NCI-H187 treated with DMSO at 0.1 percent for 48 hours (cell line): ENCODE measurements around the gene MALRD1.

ENCODE experiments used
- DNase-seq: peaks from one replicate; lab custom pipeline; 2025; lab: John Stamatoyannopoulos, UW

Gene MALRD1

DNA sequence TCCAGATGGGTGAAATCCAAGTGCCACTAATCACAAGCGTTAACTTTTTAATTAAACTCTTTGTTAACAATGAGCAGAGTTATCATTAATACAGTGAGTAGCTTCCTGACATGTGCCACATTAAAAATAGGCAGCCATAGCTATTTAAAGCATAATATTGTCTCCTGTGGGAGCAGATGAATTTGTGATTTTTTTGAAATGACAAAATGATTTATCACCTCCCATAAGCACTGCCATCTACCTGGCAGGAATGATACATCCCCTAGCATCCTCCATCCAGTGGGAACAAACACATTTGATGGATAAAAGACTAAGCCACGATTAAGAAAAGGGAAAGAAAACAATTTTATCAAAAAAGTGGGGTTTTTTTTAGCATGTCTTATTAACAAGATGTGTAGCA lies 605.3 kb downstream of the MALRD1 start:
- no peak for DNase-seq

GRCh38 chr10:19654576-19654975 lies 606.0 kb downstream of the MALRD1 start:
- no peak for DNase-seq

DNA sequence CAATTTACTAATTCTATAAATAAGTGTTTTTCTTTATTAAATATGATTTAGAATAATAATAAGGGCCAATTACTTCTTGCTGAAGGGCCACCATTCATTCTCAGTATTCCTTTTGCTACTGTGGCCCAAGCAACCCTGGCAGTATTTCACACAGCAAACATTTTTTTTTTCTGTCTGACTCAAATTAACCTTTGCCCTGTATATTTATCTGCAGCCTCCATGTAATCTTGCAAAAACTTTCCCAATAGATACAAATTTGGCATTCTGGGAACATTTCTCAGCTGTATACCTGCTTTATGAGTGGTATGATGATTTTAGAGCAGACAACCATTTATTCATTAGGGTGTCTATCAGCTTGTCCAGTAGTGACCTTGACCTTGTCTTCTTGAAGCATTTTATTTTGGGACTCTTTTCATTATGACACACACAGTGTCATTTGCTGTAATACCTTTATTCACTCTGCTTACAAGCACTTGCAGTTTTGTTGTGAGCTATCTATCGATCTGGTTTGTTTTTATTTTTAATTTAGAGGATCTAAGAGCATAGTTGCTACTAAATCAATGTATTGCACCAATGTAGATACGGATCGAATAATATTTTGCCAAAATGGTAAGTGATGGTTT lies 607.9 kb downstream of the MALRD1 start:
- DNase-seq: no peak

DNA sequence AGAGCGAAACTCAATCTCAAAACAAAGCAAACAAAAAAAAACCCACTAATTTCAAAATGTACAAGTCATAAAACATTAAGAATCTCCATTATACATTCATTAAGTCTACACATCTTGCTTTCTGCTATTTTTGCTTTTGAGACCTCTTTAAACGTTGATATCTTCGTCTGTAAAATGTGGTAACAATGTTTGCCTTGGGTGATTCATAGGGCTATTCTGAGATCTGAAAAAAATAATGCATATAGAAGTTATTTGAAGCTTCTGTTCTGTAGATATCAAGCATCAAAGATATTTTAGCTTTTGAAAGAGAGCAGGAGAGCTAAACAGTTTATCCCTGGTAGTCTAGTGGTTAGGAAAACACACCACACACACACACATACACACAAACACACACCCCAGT lies 609.5 kb downstream of the MALRD1 start:
- DNase-seq: no peak

GRCh38 chr10:19658622-19659233 lies 610.1 kb downstream of the MALRD1 start:
- no peak for DNase-seq

DNA sequence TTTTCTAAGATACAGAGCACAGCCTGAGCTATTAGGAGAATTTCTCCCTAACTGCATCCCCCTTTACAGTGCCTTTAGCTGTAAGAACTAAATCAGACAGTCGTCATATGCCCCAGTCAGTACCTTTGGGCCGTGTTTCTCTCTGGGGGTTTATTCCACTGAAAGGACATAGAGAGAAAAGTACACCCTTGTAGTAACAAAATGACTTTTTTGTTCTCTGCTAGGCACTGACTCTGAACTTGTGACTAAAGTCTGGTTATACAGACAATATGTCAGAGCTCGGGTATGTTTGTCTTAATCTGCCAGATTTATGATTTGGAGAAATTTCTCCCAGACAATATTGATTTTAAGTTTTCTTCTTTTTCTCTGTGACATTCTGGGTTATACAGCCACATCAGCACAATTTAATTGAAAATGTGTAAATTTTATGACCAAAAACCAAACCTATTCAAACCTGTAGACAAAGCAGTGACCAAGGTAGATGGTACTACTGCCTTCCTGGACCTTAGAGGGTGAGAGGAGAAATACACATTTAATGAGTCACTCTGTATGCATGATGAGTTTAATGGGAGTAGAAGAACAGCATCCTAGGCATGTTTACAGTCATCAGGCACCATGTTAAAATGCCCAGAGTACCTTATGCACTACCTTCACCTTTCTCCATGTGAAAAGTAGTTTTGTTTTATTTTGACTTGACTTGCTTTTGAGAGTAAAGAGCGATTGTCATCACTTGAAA lies 611.5 kb downstream of the MALRD1 start:
- no peak for DNase-seq

DNA sequence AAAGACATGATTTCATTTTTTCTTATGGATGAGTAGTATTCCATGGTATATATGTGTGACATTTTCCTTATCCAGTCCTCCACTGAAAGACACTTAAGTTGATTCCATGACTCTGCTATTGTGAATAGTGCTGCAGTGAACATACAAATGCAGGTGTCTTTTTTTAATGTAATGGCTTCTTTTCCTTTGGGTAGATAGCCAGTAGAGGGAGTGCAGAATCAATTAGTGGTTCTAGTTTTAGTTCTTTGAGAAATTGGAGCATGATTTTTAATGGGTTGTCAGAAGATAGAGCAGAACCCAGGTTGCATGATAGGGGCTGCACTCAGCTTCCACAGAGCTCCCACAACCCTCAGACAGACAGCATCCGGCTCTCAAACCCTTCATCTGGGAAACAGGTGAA lies 614.7 kb downstream of the MALRD1 start:
- no peak for DNase-seq

DNA sequence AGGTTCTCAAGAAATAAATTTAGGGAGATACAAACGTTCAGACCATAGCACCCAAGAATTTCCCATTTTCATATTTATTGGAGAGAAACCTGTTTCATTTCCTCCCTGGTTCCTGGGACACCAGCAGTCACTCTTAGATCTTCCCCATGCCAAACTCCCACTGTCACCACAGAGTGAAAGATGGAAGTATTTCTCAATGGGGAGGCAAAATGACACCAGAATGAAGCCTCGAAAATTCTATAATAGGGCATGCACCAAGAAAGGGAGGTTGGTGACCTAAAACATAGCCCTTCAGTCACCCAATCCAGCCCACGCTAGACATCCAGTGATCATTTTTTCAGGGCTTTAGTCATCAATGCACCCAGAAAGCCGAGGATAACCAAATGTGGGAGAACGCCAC lies 619.5 kb downstream of the MALRD1 start:
- no peak for DNase-seq

DNA sequence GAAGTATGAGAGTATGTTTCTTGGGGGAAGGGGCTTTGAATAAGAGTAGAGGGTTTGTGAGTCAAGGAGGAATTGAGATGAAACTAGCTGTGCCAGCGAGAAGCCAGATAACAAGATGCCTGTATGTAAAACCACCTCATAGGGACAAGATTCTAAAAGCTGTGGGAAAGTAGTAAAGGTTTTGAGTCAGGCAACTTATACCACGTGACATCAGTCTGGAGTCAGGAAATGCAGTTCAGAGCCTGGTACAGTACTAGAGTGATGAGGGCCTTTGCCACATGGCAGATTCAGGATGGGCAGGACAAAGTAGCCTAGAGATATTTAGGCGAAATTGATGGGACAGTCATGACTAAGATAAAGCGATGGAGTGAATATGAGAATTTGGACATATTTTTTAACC lies 627.5 kb downstream of the MALRD1 start:
- no peak for DNase-seq

DNA sequence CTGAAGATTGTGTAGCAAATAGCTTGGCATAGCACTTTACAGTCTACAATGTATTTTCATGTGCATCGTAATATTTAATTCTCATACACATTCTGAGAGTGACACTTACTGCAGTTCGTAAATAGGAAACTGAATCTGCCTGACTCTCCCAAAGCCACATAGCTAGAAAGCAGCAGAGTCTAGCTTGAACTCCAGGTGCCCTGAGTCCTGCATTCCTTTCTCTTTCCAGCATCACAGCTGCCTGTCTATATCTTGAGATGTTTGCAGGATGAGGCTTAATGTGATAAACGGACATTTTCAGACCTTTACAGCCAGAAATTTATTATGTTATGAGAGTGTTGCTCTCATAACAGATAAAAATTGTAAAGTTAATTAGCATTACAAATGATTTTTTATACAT lies 634.8 kb downstream of the MALRD1 start:
- DNase-seq: no peak

DNA sequence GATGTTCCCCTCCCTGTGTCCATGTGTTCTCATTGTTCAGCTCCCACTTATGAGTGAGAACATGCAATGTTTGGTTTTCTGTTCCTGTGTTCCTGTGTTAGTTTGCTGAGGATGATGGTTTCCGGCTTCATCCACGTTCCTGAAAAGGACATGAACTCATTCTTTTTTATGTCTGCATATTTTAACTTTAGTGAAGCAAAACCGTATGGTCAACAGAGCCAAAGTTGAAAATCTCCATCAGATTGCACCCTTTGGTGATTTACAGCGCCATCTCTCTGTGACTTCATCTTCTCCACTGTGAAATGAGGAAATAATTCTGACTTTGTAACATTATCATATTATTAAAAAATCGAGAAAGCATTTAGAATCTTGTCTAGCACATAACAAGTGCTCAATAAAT lies 635.4 kb downstream of the MALRD1 start:
- DNase-seq: no peak

GRCh38 chr10:19688344-19688743 lies 639.7 kb downstream of the MALRD1 start:
- DNase-seq: no peak

DNA sequence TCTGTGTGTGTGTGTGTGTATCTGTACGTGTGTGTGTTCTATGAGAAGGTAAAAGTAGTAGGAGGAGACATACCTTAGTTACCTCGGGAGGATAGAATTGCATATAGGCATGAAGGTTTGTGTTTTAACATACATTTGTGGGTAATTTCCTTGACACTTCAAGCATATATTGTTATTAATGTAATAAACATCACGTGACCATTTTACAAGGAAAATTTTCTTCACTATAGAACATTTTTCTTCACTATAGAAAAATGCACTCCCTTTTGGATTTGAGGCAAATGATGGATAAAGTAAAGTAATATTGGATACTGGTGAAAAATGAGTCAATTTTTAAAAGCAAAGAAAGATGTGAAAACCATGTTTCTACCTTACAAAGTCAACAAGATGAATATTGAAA lies 640.6 kb downstream of the MALRD1 start:
- no peak for DNase-seq

DNA sequence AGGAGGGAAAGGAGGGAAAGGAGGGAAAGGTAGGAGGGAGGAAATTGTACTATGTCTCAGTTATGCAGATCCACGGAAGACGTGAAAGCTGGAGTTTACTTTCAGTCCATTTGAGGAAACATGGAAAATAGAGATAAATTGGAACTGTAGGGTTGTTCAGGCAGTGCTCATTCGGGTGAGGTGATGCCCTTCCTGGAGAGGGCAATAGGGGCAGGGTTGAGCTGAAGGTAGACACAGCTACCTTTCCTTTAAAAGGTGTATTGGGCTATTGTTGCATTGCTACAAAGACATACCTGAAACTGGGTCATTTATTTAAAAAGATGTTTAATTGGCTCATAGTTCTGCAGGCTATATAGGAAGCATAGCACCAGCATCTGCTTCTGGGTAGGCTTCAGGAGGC lies 650.7 kb downstream of the MALRD1 start:
- no peak for DNase-seq

GRCh38 chr10:19701427-19702052 lies 652.9 kb downstream of the MALRD1 start:
- no peak for DNase-seq

DNA sequence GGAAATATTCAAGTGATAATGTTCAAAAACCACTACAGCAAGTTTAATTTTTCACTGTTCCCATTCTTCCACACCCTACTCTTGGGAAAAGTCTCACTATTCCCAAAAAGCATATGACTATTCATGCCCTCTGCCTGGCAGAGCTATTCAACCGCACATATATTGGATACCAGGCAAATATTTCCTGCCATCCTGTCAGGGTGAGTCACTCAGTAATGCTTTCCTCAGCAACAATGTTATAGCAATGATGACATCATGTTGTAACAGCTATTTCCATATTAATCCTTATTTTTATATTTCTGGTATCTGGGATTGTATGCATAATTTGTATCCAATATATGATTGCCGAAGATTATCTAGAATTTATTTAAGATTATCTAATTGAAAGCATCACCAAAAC lies 653.6 kb downstream of the MALRD1 start:
- DNase-seq: no peak

GRCh38 chr10:19704544-19704943 lies 655.9 kb downstream of the MALRD1 start:
- DNase-seq: no peak

GRCh38 chr10:19705250-19705649 lies 656.6 kb downstream of the MALRD1 start:
- no peak for DNase-seq

GRCh38 chr10:19706904-19707303 lies 658.3 kb downstream of the MALRD1 start:
- no peak for DNase-seq

DNA sequence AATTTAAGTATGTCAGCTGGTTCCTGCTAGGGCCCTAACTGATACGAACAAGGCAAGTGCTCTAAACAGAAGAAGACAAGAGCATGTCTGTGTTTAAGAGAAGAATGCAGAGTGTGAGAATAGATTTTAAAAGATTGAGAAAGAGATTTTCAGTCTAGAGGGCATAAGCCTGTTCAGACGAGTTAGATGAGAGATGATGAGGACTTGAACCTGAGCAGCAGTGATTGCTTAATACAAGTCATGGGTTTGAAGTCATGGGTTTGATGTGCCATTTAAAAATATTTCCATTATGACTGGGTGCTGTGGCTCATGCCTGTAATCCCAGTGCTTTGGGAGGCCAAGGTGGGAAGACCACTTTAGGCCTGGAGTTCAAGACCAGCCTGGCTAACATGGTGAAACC lies 658.8 kb downstream of the MALRD1 start:
- no peak for DNase-seq

DNA sequence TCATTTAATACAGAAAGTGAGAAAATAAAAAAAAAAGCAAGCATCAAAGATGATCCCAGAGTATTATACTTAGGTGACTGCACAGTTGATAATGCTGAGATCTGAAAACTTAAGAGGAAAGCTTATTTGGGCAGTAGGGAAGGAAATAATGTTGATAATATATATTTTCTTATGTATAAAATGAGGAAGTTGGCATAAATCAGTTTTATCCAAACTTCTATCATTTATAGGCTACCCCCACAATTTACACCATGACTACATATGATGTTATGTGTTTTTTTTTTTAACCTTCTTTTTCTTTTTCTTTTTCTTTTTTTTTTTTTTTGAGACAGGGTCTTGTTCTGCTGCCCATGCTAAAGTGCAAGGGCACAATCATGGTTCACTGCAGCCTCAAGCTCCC lies 659.4 kb downstream of the MALRD1 start:
- no peak for DNase-seq

- DNase-seq: no peak
These were observed 662.0 kb downstream of the MALRD1 start for GRCh38 chr10:19710600-19710999.

- no peak for DNase-seq
These were observed 664.6 kb downstream of the MALRD1 start for GRCh38 chr10:19713159-19713558.
